IPS DF 4.7 (cell line): ENCODE data around the gene OVAAL.

Source experiments
- DNase-seq: peaks from one replicate; pipeline ENCODE4 v3.0.0-alpha.2; 2013; ENCODE audit warnings: low spot score; ENCODE audit errors: extremely low read depth

Gene OVAAL

DNA sequence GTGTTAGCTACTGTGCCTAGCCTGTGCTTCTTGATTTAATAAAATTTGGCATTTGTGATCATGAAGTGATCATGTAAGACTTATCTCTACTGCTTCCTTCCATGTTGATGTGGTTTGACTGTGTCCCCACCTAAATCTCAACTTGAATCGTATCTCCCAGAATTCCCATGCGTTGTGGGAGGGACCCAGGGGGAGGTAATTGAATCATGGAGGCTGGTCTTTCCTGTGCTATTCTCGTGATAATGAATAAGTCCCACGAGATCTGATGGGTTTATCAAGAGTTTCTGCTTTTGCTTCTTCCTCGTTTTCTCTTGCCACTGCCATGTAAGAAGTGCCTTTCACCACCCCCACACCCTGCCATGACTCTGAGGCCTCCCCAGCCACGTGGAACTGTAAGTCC, at the start of gene OVAAL:
TSS of gene OVAAL (plus strand) at position 301 of the 400 bp plus-strand sequence.
- DNase-seq = no peak

DNA sequence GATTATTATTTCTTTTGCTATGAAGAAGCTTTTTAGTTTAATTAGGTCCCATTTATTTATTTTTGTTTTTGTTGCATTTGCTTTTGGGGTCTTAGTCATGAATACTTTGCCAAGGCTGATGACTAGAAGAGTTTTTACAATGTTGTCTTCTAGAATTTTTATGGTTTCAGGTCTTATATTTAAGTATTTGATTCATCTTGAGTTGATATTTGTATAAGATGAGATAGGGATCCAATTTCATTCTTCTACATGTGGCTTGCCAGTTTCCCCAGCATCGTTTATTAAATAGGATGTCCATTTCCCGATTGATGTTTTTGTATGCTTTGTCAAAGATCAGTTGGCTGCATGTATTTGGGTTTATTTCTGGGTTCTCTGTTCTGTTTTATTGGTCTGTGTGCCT, 47.9 kb upstream of the OVAAL start:
- DNase-seq = no peak

DNA sequence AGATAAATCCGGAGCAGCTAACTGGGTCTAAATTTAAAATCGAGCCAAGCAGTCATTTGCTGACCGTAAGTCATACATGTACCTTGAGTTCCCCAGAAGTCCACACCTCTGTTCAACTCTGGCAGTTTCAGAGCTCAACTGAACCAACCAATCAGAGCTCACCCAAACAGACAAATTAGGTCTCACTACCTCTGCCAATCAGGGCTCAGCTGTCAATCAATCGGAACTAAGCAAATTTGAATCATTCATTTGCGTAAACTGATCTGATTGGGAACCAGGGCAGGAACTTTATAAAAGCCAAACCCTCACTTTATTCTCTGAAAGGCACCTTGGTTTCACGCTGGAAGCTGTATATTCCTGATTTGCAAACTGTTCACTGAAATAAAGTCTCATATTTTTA, 45.2 kb upstream of the OVAAL start:
- no peak for DNase-seq

DNA sequence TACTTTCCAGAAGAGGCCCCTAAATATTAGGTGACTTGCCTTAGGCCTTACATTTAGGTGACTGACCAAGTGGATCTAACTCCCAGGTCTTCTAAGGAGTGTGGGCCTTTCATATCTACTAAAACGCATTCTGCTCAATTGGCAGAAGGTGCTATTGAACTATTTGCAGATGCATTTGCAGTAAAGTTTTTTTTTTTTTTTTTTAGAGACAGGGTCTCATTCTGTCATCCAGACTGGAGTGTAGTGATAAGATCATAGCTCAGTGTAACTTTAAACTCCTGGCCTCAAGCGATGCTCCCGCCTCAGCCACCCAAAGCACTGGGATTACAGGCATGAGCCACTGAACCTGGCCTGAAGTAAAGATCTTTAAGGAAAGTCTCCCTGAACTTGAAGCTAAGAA, 43.4 kb upstream of the OVAAL start:
- no peak for DNase-seq

DNA sequence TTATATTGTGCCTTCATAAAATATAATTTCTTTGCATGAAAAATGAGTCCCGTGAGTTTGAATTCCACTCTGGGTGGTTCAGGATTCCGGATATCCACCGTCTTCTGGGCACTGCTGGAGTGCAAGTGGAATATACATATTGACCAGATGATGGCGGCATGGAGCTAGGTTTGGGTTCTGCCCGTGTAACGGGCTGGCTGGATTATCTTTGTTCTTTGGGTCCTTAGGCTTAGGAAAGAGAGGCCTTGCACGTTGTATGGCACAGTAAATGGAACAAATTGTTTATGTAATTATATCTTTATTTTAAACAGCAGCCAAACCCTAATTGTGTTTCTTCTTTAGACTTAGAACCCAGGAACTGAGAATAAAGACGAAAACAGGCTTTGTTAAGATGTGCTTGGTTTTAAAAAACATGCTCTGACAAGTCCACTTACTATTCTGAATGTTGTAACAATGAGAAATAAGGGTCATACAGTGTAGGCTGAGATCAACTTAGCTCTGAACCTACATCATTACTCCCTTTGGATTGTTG, 42.8 kb upstream of the OVAAL start:
- peak; percentile 68 for DNase-seq

DNA sequence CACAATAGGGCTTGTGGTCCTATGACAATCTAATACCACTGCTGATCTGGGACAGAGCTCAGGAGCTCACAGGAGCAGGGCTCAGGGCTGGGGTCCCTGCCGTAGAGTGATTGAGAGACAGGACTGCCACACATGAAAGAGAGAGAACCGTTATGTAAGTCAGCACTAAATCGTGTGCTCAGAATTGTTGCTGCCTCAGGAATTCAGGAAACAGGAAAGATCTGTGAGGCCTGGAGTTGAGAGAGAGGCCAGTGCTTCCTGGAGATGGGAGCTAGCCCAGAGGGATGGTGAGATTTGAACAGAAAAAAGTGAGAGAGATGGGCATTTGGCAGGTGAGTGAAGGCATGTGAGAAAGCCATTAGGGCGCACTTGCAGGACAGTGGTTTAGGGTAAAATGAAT, 38.9 kb upstream of the OVAAL start:
- no peak for DNase-seq

DNA sequence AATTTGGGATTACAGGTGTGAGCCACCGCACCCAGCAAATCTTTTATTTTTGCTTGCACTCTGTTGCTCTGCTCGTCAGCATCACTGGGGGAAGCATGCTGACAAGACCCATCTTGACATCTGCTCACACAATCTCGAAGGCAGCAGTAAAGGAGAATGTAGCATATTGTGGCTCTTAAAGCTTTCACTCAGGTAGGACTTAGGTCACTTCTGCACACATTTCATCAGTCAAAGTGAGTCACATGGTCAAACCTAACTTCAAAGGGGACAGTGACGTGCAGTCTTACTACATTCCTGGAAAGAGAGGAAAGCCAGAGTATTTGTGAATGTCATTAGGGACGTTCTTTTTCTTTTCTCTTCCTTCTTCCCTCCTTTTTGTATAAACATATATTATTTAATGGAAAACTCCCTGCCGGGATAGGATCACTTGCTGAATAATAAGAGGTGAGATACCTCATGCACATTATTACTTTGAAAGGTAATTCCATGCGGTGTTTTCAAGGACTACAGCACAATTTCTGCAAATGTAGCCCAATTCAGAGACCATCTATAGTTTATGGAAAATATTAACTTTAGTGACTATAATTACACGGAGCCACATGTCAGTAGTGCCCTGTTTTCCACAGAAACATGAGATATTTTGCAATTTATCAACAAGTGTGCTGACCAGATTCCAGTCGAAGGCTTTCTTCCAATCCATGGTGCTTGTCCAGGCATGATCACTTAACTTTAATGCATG, 37.1 kb upstream of the OVAAL start:
- DNase-seq = no peak

DNA sequence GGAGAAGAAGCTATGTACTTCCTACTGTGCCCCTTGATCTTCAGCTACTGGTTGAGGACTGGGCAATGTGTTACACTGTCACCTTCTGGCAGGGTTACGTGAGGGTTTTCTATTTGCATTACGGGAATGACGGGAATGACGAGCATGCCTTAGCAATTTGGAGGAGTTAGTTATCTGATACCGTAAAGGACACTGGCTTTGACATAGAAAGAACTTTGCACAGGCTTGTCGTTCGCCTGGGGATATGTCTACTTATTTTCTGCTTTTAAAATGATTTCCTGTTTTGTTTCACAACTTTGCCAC, 36.6 kb upstream of the OVAAL start:
- no peak for DNase-seq

DNA sequence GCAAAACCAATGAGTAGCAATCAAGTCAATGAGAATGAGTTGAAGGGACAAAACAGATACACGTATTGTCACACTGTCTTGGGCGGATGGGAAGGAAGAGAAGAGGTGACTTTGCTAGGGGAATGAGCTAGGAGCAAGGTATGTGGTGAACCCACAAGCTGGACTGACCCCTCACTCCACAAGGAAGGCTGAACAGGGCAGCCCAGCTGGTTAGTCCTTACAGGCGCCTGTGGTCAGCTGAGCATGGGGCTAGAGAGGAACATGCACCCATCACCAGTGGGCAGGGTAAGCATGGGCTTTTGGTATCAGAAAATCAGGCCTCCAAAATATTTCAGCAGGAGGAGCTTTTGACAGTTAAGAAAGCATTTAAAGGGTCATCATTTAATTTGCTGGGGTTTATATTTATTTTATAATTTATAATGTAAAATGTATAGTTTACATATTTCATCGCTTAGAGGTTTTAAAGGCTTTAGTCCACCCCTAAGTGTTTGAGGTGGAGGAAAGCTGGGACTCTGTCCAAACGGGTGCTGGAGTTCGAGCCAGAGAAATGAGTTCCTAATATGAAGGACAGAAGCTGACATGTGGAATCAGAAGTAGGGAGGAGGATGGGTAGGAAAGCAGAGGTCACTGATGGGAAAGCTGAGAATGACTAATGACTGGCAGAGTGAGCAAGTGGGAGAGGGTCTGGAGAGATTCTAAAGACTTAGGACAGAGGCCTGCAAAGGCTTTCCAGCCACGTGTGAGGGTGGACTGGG, 34.4 kb upstream of the OVAAL start:
- no peak for DNase-seq

DNA sequence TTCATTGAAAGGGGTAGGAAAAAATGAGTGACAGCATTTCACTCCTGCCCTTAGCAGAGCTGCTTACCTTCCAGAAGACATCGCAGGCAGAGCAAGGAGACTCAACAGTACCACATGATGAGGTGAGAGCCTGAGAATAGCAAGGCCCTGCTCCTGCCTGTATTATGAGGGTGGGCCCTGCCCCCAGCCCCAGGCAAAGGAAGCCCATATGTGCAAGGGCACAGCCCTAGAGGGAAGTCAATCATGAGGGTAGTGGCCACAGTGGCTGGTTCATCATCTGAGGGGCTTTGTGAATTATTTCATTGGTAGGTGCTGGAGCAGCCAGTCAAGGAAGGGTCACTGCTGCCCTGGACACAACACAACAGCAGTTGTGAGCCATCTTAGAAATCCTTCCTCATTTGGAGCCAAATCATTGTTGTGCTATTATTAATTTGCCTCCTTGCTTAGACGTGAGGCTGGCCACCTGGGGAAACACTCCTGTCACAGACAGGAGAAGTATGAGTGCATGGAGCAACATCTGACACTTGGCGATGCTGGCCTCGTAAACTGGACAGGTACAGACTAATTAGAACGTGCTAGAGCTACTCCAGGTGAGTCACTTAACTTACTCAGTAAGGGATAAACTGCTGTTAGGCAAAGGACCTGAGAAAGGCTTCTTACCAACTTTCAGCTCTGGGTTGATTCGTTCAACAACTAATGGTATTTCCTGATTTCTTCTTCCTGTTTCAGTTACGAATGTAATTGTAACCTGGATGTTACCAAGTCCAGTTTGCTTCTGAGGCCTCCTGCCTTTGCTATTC, 33.6 kb upstream of the OVAAL start:
- no peak for DNase-seq

DNA sequence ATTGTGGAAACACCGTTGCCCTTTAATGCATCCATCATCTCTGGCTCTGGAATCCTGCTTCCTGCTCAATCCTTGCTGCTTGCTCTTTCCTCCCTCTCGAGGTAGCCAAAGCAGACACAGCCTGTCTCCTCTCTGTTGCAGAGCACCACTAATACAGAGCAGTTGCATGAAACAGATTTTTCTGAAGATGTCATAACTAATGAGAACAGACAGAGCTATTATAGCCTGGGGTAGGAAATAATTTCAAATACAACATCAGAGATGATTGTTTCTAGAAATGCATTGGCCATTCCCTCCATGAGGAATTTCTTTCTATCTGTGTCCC, 33.1 kb upstream of the OVAAL start:
- DNase-seq = no peak

DNA sequence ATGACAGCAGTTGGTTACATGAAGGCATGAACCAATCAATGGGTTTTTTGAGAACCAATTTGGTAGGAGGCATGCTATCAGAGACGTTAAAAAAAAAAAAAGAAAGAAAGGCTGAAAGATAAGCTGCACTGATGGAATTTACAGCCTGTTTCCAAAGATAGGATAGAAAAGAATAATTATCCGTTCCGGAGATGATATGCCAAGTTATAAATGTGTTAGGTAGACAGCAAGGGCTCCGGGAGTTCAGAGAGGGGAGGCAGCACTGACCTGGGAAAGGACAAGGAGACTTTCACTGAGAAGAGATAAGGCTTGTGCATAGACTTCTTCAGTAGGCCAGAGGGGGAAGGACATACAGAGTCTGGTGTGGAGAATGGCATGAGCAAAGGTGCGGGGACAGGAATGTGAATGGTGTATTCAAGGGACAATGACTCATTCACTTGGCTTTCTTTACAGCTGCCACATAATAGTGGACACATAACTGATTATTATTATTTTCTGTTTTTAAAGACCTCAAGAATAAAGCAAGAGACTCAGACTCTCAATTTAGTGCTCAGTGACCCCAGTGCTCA, 31.6 kb upstream of the OVAAL start:
- no peak for DNase-seq

DNA sequence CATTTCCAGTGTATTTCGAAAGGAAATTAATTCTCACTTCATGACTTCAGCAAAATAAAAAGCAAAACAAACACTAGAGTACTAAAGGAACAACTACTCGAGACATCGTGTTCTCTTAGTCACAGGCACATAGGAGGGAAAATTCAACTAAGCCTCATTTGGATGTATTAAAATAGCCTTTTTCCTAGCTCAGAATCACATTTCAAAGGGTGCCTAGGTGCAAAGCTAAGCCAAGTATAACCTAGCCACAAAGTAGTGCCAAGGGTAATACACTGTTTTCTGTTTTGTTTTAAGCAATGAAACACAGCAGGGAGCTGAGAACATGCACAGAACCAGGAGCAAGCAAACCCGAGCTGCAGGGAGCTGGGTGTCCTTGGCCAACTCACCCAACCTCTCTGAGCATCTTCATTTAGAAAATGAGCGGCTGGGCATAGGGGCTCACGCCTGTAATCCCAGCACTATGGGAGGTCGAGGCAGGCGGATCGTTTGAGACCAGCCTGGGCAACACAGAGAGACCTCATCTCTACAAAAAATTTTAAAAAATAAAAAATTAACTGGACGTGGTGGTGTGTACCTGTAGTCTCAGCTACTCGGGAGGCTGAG, 29.8 kb upstream of the OVAAL start:
- DNase-seq = no peak

DNA sequence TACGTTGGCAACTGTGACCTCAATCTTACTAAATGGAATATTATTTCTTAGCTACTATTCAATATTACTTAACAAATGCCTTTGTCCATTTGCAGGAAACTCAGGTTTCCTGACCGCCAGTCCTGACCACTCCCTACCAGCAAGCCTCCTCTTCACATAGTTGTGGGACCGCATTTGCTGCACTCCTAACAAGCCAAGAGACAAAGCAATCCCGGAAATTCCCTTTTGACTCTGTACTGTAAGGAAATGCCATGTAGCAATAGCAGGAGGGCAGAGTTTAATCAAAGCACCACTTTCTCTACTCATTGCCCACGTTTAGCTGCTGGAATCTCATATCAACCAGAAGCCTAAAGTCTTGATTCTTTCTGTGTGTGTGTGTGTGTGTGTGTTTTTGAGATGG, 28.3 kb upstream of the OVAAL start:
- no peak for DNase-seq

DNA sequence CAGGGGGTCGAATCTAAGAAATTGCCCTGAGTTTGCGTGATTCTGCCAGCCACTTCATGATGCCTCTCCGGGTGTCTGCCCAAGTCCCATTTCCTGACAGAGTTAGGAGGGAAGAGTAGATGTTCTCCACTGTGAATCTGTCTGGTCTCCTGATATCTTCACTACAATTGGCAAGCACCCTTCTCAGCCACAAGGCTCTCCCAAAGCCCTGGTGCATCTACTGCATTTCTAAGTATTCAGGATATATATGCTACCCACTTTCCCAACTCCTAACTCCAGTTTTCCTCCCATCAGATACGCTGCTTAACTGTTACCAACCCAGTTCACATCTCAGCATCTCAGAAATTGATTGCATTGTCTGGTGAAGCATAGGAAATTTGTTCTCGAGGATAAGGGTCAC, 25.9 kb upstream of the OVAAL start:
- DNase-seq = no peak

DNA sequence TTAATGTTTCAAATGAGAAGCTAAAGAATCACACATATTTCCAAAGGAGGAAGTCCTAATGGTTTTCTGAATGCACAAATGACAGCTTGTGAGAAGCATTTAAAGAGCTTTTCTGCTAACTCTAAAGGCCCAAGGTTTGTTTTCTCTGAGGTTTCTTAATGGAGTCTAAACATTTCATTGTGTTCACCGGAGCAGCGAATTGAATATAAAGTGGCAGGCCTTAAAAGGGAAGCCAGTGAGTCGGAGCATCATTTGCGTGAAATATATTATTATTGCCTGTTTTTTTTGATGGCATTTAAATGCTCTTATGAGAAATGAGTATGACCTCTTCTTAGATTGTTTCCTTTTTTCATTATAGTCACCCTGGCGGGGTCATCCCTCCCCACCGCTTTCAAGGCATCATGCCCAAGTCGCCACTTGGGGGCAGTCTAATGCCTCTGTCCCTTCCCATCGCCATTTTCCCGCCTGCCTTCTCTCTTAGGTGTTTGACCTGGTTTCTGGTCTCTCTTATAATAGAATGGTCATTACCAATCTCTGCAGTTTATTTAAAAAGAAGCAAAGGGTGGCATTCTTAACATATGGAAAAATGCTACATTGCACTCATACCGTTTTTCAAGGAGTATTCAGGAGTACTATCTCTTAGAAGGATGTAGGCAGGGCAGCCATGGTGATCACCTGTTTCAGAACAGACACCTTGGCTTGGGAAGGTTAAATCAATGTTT, 25.3 kb upstream of the OVAAL start:
- DNase-seq = no peak

DNA sequence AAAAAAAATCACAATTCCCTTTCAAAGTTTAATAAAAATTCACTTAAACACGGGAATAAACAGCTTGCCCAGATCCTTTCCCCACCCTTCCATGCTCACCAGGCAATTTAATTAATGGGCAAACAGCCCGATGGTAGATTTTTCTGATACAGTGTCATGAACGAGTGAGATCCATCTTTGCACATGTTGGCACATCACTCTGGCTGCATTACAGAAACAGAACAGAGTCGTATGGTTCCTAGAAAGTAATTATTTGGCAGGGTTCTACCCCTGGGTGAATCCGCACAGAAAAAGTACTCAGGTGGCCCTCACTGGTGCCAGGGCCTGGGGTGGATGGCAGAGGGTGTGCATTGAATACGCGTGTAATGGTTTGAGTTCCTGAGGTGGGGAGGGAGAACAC, 24.6 kb upstream of the OVAAL start:
- no peak for DNase-seq

DNA sequence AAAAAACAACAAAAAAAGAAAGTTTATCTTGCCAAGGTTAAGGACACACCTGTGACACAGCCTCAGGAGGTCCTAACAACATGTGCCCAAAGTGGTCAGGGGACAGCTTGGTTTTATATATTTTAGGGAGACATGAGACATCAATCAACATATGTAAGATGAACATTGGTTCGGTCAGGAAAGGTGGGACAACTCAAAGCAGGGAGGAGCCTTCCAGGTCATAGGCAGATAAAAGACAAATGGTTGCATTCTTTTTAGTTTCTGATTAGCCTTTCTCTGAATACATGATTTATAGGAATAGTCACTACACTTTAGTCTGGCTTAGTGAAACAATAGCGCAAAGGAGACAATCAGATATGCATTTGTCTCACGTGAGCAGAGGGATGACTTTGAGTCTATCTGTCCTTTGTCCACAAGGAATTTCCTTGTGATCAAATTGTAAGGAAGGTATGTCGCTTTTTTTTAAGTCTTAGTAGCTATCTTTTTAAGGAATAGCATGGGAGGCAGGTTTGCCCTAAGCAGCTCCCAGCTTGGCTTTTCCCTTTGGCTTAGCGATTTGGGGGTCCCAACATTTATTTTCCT, 23.3 kb upstream of the OVAAL start:
- DNase-seq = no peak

DNA sequence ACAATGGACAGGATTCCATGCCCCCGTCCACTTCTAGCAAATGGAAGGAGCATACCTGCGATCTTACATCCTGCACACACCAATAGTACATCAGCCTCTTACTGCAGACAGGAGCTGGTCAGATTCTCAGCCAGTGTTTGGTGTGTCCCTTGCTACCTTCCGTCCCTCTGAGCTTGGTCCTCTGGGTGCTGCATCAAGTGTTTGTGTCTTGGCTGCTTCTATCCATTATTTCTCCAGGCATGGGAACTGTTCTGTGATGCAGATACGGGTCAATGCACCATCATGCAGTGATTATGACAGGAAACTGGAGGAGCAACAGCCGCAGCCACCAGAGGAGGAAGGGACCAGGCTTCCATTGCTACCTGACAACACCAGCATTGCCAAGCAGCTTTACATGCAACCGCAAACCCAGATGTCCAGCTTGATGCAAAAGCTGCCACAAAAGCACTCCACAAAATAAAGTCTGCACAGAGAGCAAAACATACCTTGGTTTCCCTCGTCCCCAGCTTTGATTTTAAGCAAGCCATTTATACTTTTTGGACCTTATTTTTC, 21.9 kb upstream of the OVAAL start:
- no peak for DNase-seq

DNA sequence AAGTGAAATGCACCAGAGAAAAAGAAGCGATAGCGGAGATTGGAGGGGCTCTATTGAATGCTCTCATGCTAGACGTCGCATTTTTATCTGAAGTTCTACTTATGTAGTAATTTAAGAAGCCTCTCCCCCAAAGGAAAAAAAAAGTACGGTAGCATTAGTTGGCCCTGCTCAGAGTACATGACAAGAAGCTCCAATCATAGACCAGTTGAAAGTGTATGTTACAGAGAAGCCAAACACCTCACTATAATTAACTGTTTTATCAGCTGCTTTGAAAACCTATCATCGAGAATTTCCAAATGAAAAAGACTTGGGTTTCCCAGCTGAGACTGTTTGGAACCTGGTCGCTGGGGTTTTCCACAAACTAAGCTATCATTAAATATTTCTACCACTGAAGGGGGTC, 19.6 kb upstream of the OVAAL start:
- no peak for DNase-seq
